GM15510 (cell line): ENCODE results near the gene RASSF5.

Experiments used
- POLR2A ChIP-seq: IDR thresholded peaks from 3 replicates; pipeline ENCODE4 v1.6.1; 2011; ENCODE audit warnings: borderline replicate concordance; ENCODE audit not compliant: insufficient read length; ENCODE audit errors: extremely low read depth

Gene RASSF5

DNA sequence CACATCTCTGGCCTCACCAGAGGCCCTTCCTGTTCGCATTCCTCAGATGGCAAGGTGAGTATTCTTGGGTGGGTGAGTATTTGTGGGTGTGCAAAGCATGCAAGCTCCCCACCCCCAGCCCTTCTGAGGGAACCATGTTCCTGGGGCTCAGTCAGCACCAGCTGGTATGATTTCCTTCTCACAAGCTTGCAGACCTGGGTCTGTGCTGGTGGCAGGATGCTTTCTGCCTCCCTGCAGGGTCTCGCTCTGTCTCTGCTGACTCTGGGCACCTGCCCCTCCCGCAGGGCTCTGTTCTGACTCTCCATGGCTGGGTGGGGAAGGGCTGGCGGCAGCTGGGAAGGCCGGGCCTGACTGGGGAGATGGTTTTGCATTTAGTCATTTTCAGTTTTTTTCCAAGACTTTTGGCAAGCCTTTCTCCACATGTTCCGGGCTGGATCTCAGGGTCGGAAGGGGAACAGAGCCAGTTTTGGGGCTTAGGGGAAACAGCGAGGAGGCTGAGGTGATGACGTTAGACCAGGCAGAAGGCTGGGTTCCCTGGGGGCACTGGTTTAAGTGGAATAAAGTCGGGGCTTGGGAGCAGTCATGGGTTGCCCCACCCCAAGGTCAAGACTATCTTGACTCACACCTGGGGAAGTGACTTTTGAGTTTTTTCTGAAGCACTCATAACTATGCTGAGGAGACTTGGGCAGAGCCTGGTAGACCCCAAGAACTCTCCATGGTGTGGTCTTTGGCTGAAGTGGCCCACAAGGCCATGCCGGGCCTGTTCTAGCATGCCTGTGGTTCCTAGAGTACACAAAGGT is 6.2 kb downstream of the RASSF5 start:
- no peak for TF ChIP-seq POLR2A

- no peak for TF ChIP-seq POLR2A
Measured at GRCh38 chr1:206514813-206515387, 7.6 kb downstream of the RASSF5 start.

DNA sequence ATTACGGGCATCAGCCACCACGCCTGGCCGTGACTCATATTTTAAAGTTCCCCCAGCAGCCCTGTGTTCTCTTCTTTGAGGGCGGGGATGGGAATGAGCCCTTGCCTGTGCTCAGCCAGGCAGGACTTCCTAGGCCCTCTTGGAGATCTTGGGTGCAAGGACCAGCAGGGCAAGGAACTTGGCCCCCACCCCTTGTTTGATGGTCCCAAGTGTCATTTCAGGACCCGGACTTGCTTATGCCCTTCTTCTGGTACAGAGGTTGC is 9.3 kb downstream of the RASSF5 start:
- TF ChIP-seq POLR2A, result no peak

GRCh38 chr1:206517784-206518183 is 10.5 kb downstream of the RASSF5 start:
- no peak for TF ChIP-seq POLR2A

- TF ChIP-seq POLR2A, result no peak
Measured at GRCh38 chr1:206518206-206518605, 10.9 kb downstream of the RASSF5 start.

DNA sequence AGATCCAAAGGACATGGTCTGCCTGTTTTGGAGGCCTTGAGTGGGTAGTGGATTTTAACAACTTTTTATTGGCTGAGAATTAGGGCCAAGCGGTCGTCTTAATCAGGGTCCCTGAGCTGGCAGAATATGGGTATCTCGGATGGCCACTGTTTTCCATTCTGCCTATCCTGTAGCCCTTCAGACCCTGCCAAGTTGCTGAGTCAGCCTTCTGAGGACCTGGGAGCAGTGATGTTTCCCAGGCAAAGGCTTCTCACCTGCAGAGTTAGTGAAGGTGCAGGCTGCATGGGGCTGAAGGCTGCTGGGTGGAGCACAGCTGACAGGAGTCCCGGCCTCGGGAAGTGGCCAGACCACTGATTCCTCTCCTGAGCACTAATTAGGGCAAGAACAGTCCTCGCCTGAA is 11.4 kb downstream of the RASSF5 start:
- TF ChIP-seq POLR2A, result no peak

DNA sequence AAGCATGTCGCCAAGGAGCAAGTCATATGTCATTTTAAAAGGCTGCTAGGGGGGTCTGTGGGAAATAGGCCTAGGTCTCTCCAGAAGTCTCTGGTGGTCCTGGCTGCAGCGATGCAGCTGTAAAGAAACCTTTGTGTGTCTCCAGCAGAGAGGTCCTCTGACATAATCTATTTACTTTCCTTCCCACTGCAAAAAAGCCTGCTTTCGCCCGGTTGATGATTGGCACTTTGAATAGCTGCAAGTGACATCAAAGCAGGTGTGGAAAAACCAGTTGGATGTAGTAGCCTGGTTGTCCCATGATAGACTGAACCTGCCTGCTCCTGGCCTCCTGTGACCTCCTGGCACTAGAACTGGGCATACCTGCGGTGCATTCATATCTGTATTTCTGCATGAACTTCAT is 13.8 kb downstream of the RASSF5 start:
- TF ChIP-seq POLR2A, result no peak

DNA sequence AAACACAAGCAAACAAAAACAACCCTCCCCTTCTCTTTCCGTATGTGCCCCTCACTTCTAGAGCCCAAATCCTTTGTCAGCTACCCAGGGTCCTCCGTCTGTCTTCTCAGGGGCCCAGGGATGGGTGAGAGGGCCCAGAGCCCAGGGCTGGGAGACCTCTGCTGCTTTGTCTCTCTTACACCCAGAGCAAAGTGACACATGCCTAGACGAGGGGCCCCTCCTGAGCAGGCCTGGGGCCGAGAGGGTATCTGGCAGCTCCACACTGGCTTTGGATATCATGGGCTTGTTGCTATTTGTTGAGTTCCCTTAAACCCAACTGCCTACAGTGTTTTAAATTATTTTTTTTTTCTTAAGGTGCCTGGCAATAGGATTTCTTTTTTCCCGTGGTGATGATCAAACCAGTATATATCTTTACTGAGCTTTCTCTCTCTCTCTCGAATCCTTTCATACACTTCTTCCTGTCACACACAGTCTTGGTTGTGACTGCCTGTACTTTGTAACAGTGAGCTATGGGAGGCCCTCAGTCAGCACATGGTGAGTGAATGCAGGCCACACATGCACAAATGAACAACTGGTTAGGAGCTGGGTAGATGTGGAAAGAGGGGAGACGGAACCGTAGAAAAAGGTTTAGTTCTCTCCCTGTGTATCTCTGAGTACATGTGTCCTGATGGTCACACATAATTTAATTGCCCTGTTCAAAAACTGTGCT is 14.5 kb downstream of the RASSF5 start:
- TF ChIP-seq POLR2A, result no peak

DNA sequence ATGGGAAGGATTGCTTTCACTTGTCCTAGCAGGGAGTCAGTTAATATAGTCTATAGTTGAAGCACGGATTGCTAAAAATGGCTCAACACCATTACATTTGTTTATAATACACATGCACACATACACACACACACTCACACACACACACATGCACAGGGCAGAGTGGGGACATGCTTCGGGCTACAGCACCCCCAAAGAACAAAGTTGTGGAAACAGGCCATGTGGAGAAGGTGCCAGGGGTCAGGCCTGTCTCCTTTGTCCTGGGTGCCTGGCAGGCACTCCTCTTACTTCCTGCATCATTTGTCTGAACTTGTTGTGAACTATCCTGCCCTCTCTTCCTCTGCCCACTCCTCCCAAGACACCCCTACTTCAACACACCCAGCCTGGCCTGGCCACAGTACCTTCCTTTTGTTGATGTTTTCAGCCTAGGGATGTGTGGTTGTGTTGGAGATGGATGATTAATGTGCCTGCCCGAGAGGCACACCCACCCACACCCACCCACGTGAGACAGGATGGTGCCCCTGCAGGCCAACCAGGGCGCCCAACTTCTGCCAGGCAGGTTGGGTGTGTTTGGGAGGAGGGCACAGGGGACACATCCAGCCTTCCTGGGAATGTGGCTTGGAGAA is 17.5 kb downstream of the RASSF5 start:
- no peak for TF ChIP-seq POLR2A

- no peak for TF ChIP-seq POLR2A
Measured at GRCh38 chr1:206526064-206526911, 19.0 kb downstream of the RASSF5 start.

GRCh38 chr1:206529425-206529824 is 22.1 kb downstream of the RASSF5 start:
- no peak for TF ChIP-seq POLR2A

DNA sequence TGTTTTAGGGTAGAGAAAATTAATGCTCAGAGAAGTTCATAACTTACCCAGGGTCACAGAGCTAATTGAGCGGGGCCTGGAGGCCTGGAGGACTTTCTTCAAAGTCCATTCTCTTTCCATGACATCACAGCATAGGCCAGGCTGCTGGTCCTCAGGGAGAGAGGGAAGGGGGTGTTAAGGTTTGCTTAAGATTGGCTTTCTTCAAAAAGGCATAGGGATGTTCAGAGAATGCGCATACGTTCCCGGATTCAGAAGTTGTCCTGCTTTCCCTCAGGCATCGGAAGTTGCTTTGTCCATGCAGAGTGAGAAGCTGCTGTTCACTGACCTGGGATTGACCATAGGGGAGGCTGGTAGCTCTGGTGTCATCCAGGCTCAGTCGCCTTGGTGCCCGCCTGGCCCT is 25.0 kb downstream of the RASSF5 start:
- TF ChIP-seq POLR2A, result no peak

DNA sequence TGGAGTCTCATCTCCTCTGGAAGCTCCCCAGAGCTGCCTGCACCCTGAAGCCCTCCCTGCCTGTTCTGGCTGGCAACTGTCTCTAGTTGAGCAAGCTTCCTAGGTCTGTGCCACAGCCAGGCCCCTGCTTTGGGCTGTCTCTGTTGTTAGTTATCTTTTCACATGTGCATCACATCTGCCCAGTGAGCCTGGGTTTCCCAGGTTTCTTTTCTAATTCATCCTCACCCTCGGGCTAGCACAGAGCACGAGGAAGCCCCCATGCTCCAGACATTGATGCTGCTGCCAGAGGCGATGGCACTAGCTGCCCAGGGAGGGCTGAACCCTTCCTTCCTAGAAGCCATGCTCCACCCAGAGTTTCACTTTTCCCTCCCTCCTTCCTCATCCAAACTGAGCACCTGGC is 27.2 kb downstream of the RASSF5 start:
- TF ChIP-seq POLR2A, result no peak

- TF ChIP-seq POLR2A, result no peak
Measured at GRCh38 chr1:206535853-206536188, 28.5 kb downstream of the RASSF5 start.

GRCh38 chr1:206537141-206537540 is 29.8 kb downstream of the RASSF5 start:
- no peak for TF ChIP-seq POLR2A
